ENCODE measurements around the gene RC3H2.
A peak's percentile ranks its signal among the peaks of the same experiment; 100 is the strongest.
"Not testable (repeated sequence)": the region's sequence is repeated elsewhere in the genome, so short reads cannot be mapped to it uniquely, and the experiment has no call there.

The RC3H2 gene

DNA sequence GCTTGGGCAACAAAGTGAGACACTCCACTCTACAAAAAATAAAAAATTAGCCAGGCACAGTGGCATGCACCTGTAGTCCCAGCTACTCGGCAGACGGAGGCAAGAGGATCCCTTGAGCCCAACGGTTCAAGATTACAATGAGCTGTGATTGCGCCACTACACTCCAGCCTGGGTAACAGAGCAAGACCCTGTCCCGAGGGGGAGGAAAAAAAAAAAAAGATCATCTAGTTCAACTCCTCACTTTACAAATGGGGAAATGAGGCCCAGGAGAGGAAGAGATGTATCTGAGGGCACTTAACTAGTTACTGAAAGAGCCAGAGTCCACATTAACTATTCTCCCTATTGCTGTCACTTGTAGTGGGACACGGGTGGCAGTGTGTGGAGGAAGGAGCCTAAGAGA is 90.6 kb downstream of the RC3H2 start:
- Histone ChIP-seq H3K36me3 (ENCODE audit: control insufficient read depth in 4 of 4, insufficient read depth in 4 of 4, low read length in 3 of 4) (peaks cover 0 to 8% (median 5%) of the 10 kb centered on the region in 4 experiments), H3K4me3 (ENCODE audit: control insufficient read depth in 1 of 7, extremely low read depth in 1 of 7, insufficient read depth in 4 of 7, low read depth in 2 of 7, low read length in 6 of 7) (no peak overlapping the region), H3K27ac (ENCODE audit: insufficient read depth in 1 of 2, low read depth in 1 of 2, low read length in 2 of 2, poor library complexity in 1 of 2, severe bottlenecking in 2 of 2) (no peak overlapping the region), H3K9me3 (ENCODE audit: control extremely low read depth in 1 of 5, control insufficient read depth in 4 of 5, insufficient read depth in 2 of 5, low read depth in 1 of 5, low read length in 4 of 5) (no peaks in the 10 kb centered on the region), H3K4me1 (ENCODE audit: control extremely low read depth in 1 of 4, control insufficient read depth in 4 of 4, insufficient read depth in 4 of 4, low read length in 3 of 4) (peaks cover 6 to 30% (median 17%) of the 10 kb centered on the region in 4 experiments), H3K27me3 (replicated peaks in 2 of 5; ENCODE audit: control insufficient read depth in 4 of 5, insufficient read depth in 5 of 5, low read length in 4 of 5) (no peaks in the 10 kb centered on the region)
- ChIA-PET POLR2A (no interaction called here), CTCF (interaction anchor here (0.5 to 2.0 kb wide), 3 partner anchors 19 to 715 kb away, joined by 3 to 5 read pairs (median 3); no protein-coding TSS in a partner anchor)
- peak in 2 of 3 donors; percentile 12 to 19 for DNase-seq
- 75% methylated on average over 2 of the region's 6 CpGs for WGBS (ENCODE audit: insufficient coverage)

DNA sequence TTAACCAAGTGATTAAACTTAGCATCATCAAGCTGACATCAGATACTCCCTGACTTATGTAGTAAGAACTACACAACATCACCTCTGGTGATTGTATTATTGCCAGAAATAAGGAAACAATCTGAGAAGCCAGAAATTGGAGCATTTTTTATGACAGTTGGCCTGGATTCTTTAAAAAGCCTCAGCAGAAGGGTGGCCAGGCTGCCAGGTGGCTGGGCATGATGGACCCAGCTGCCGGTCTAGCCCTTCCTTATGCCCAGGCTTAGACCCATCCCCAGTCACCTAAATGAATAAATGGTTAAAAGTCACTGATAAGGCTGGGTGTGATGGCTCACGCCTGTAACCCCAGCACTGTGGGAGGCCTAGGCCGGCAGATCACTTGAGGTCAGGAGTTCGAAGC is 92.4 kb downstream of the RC3H2 start:
- ChIA-PET CTCF (interaction anchor here (6.7 kb wide), 1 partner anchor 349 kb away, joined by 57 read pairs; no protein-coding TSS in a partner anchor), POLR2A (no interaction called here)
- Histone ChIP-seq H3K27ac (ENCODE audit: insufficient read depth in 1 of 2, low read depth in 1 of 2, low read length in 2 of 2, poor library complexity in 1 of 2, severe bottlenecking in 2 of 2) (no peak overlapping the region), H3K4me3 (ENCODE audit: control insufficient read depth in 1 of 7, extremely low read depth in 1 of 7, insufficient read depth in 4 of 7, low read depth in 2 of 7, low read length in 6 of 7) (no peak overlapping the region), H3K27me3 (replicated peaks in 2 of 5; ENCODE audit: control insufficient read depth in 4 of 5, insufficient read depth in 5 of 5, low read length in 4 of 5) (no peaks in the 10 kb centered on the region), H3K4me1 (ENCODE audit: control extremely low read depth in 1 of 4, control insufficient read depth in 4 of 4, insufficient read depth in 4 of 4, low read length in 3 of 4) (peaks cover 6 to 30% (median 22%) of the 10 kb centered on the region in 4 experiments), H3K36me3 (ENCODE audit: control insufficient read depth in 4 of 4, insufficient read depth in 4 of 4, low read length in 3 of 4) (peaks cover 0 to 5% (median 4%) of the 10 kb centered on the region in 4 experiments), H3K9me3 (ENCODE audit: control extremely low read depth in 1 of 5, control insufficient read depth in 4 of 5, insufficient read depth in 2 of 5, low read depth in 1 of 5, low read length in 4 of 5) (no peaks in the 10 kb centered on the region)
- no peak for DNase-seq
- WGBS (ENCODE audit: insufficient coverage) = 100% methylated on average over 1 of the region's 4 CpGs

DNA sequence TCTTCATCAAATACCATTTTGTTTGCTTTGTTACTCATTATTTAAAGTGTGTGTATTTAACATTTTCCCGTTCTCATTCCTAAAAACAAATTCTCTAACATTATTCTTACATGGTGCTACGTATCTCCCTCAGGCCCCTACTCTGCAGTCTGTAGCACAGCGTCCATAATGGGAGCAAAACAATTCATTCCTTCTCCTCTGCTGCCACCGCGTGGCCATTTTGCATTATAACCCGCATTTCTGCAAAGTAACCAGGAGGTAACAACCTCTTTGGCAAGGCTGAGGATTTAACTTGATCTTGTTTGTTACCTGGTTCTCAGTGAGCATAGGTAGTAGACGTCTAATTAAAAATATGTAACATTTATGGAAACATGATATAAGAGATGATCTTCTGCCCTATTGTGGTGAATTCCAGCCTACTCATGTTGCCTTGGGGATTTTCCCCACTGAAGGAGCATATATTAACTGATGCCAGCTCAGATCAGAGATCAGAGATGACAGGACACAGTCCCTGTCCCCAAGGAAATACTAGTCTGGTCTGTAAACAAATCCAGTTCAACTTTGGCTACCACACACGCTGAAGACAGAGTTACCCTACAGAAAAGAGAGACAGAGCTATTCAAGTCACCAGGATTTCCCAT is 94.7 kb downstream of the RC3H2 start:
- H3K27me3 ChIP-seq (replicated peaks in 2 of 5; ENCODE audit: control insufficient read depth in 4 of 5, insufficient read depth in 5 of 5, low read length in 4 of 5) = no peaks in the 10 kb centered on the region
- H3K4me1 ChIP-seq (ENCODE audit: control extremely low read depth in 1 of 4, control insufficient read depth in 4 of 4, insufficient read depth in 4 of 4, low read length in 3 of 4) = peaks cover 2 to 14% (median 7%) of the 10 kb centered on the region in 4 experiments
- POLR2A ChIA-PET = no interaction called here
- peaks cover 0 to 4% (median 0%) of the 10 kb centered on the region in 5 experiments for H3K9me3 ChIP-seq (ENCODE audit: control extremely low read depth in 1 of 5, control insufficient read depth in 4 of 5, insufficient read depth in 2 of 5, low read depth in 1 of 5, low read length in 4 of 5)
- CTCF ChIA-PET = interaction anchor here (0.8 to 6.7 kb wide), 12 partner anchors 9 to 737 kb away, joined by 3 to 57 read pairs (median 4); no protein-coding TSS in a partner anchor
- no peaks in the 10 kb centered on the region for H3K36me3 ChIP-seq (ENCODE audit: control insufficient read depth in 4 of 4, insufficient read depth in 4 of 4, low read length in 3 of 4)
- peak; percentile 79 to 91 (median 85) for DNase-seq
- no peak overlapping the region for H3K4me3 ChIP-seq (ENCODE audit: control insufficient read depth in 1 of 7, extremely low read depth in 1 of 7, insufficient read depth in 4 of 7, low read depth in 2 of 7, low read length in 6 of 7)
- 8% methylated on average over 2 of the region's 8 CpGs for WGBS (ENCODE audit: insufficient coverage)
- no peak overlapping the region for H3K27ac ChIP-seq (ENCODE audit: insufficient read depth in 1 of 2, low read depth in 1 of 2, low read length in 2 of 2, poor library complexity in 1 of 2, severe bottlenecking in 2 of 2)

DNA sequence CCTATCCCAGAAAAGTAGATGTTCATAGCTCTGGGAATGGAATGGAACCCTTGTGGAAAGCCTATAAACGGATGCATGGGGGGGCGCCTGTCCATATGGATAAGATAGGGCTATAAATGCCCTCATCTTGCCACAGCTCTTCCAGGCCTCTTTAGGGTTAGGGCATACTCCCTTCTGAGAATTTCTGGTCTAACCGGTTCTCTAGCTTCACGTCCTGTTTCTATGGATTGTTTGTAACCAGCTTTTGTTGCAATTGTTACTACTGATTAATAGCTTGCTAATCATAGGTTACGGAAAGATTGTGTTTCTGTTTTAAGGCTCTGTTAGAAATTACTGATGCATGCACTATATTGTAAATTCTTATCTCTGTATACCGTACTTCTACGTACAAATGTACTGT is 95.9 kb downstream of the RC3H2 start:
- POLR2A ChIA-PET; H3K4me3 ChIP-seq (ENCODE audit: control insufficient read depth in 1 of 7, extremely low read depth in 1 of 7, insufficient read depth in 4 of 7, low read depth in 2 of 7, low read length in 6 of 7); H3K36me3 ChIP-seq (ENCODE audit: control insufficient read depth in 4 of 4, insufficient read depth in 4 of 4, low read length in 3 of 4); DNase-seq; H3K27ac ChIP-seq (ENCODE audit: insufficient read depth in 1 of 2, low read depth in 1 of 2, low read length in 2 of 2, poor library complexity in 1 of 2, severe bottlenecking in 2 of 2); H3K4me1 ChIP-seq (ENCODE audit: control extremely low read depth in 1 of 4, control insufficient read depth in 4 of 4, insufficient read depth in 4 of 4, low read length in 3 of 4); H3K27me3 ChIP-seq (replicated peaks in 2 of 5; ENCODE audit: control insufficient read depth in 4 of 5, insufficient read depth in 5 of 5, low read length in 4 of 5); H3K9me3 ChIP-seq (ENCODE audit: control extremely low read depth in 1 of 5, control insufficient read depth in 4 of 5, insufficient read depth in 2 of 5, low read depth in 1 of 5, low read length in 4 of 5): not testable (repeated sequence)
- CTCF ChIA-PET = interaction anchor here (1.0 to 6.7 kb wide), 6 partner anchors 345 to 1113 kb away, joined by 3 to 57 read pairs (median 6); no protein-coding TSS in a partner anchor
- WGBS (ENCODE audit: insufficient coverage) = 90% methylated on average over 2 of the region's 7 CpGs

DNA sequence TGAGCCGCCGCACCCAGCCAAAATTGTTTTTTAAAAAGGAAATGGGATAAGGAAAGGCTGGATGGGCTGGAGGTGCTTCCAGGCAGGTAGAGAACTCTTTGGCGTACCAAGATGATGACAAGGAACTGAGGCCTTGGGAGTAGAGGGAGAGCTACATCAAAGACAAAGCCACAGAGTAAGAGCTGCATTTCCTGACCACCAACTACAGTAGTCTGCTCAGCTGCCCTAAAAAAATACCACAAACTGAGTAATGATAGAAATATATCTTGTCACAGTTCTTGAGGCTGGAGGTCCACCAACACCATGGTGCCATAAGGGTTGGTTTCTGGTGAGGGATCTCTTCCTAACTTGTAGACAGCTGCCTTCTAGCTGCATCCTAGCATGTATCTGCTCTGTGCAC is 97.0 kb downstream of the RC3H2 start:
- 92% methylated on average over 3 of the region's 3 CpGs for WGBS (ENCODE audit: insufficient coverage)
- Histone ChIP-seq H3K27ac (ENCODE audit: insufficient read depth in 1 of 2, low read depth in 1 of 2, low read length in 2 of 2, poor library complexity in 1 of 2, severe bottlenecking in 2 of 2) (no peak overlapping the region), H3K9me3 (ENCODE audit: control extremely low read depth in 1 of 5, control insufficient read depth in 4 of 5, insufficient read depth in 2 of 5, low read depth in 1 of 5, low read length in 4 of 5) (peaks cover 0 to 4% (median 0%) of the 10 kb centered on the region in 5 experiments), H3K27me3 (replicated peaks in 2 of 5; ENCODE audit: control insufficient read depth in 4 of 5, insufficient read depth in 5 of 5, low read length in 4 of 5) (no peaks in the 10 kb centered on the region), H3K4me3 (ENCODE audit: control insufficient read depth in 1 of 7, extremely low read depth in 1 of 7, insufficient read depth in 4 of 7, low read depth in 2 of 7, low read length in 6 of 7) (no peak overlapping the region), H3K36me3 (ENCODE audit: control insufficient read depth in 4 of 4, insufficient read depth in 4 of 4, low read length in 3 of 4) (peaks cover 0 to 2% (median 0%) of the 10 kb centered on the region in 4 experiments), H3K4me1 (ENCODE audit: control extremely low read depth in 1 of 4, control insufficient read depth in 4 of 4, insufficient read depth in 4 of 4, low read length in 3 of 4) (peaks cover 0 to 7% (median 5%) of the 10 kb centered on the region in 4 experiments)
- CTCF ChIA-PET = interaction anchor here (1.0 to 6.7 kb wide), 5 partner anchors 344 to 1112 kb away, joined by 3 to 57 read pairs (median 10); no protein-coding TSS in a partner anchor
- peak in 2 of 3 donors; percentile 11 to 32 for DNase-seq
- POLR2A ChIA-PET = no interaction called here

DNA sequence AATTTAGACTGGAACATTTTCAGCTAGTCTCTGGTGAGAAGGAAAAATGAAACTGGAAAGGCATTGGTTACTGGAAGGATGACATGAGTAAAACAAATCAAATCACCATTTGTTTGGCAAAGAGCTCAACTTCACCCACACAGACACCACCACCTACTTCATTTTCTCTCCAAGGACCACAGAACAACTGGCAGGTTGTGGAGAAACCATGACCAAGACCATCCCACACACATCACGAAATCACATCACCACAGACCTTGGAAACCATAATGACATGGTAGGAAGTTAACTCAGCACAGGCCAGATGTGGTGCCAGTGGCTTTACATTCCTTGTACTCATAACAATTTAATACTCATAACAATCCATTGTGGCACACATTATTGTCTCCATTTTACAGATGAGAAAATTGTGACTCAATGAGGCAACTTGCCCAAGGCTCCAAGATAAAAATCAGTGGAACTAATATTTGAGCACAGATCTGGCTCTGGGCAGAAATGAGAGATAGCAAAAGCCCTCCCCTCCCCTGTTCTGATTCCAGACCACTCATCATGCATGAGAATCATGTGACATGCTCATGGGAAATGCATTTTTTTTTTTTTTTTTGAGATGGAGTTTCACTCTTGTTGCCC is 97.8 kb downstream of the RC3H2 start:
- peaks cover 0 to 2% (median 0%) of the 10 kb centered on the region in 4 experiments for H3K36me3 ChIP-seq (ENCODE audit: control insufficient read depth in 4 of 4, insufficient read depth in 4 of 4, low read length in 3 of 4)
- H3K27ac ChIP-seq (ENCODE audit: insufficient read depth in 1 of 2, low read depth in 1 of 2, low read length in 2 of 2, poor library complexity in 1 of 2, severe bottlenecking in 2 of 2) = no peak overlapping the region
- H3K27me3 ChIP-seq (replicated peaks in 2 of 5; ENCODE audit: control insufficient read depth in 4 of 5, insufficient read depth in 5 of 5, low read length in 4 of 5) = no peaks in the 10 kb centered on the region
- 100% methylated on average over 1 of the region's 1 CpG for WGBS (ENCODE audit: insufficient coverage)
- DNase-seq = peak in 2 of 3 donors; percentile 15 to 21
- no peak overlapping the region for H3K4me3 ChIP-seq (ENCODE audit: control insufficient read depth in 1 of 7, extremely low read depth in 1 of 7, insufficient read depth in 4 of 7, low read depth in 2 of 7, low read length in 6 of 7)
- ChIA-PET CTCF (interaction anchor here (2.8 to 6.7 kb wide), 2 partner anchors 343 to 709 kb away, joined by 13 to 57 read pairs; no protein-coding TSS in a partner anchor), POLR2A (no interaction called here)
- H3K9me3 ChIP-seq (ENCODE audit: control extremely low read depth in 1 of 5, control insufficient read depth in 4 of 5, insufficient read depth in 2 of 5, low read depth in 1 of 5, low read length in 4 of 5) = peaks cover 0 to 4% (median 0%) of the 10 kb centered on the region in 5 experiments
- H3K4me1 ChIP-seq (ENCODE audit: control extremely low read depth in 1 of 4, control insufficient read depth in 4 of 4, insufficient read depth in 4 of 4, low read length in 3 of 4) = peaks cover 0 to 7% (median 5%) of the 10 kb centered on the region in 4 experiments

DNA sequence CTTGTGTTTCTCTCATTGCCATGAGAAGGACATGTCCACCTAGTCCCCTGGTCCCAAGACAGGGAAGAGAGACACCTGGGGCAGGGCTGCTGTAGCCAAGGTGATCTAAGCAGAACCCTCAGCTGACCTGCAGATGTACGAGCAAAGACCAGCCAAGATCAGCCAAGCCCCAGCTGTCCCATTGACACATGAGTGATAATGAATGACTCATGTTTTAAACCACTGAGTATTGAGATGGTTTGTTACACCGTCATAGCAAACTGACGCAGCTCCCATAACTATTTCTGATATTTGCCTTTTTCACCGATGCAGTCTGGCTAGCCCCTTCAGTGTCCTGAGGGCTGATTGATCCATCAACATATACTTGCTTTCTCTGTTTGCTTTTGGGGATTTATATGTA is 98.5 kb downstream of the RC3H2 start:
- H3K4me3 ChIP-seq (ENCODE audit: control insufficient read depth in 1 of 7, extremely low read depth in 1 of 7, insufficient read depth in 4 of 7, low read depth in 2 of 7, low read length in 6 of 7) = no peak overlapping the region
- WGBS (ENCODE audit: insufficient coverage) = no CpG with 5 or more reads among the region's 4 CpGs
- DNase-seq = no peak
- peaks cover 0 to 2% (median 0%) of the 10 kb centered on the region in 4 experiments for H3K36me3 ChIP-seq (ENCODE audit: control insufficient read depth in 4 of 4, insufficient read depth in 4 of 4, low read length in 3 of 4)
- H3K27me3 ChIP-seq (replicated peaks in 2 of 5; ENCODE audit: control insufficient read depth in 4 of 5, insufficient read depth in 5 of 5, low read length in 4 of 5) = no peaks in the 10 kb centered on the region
- CTCF ChIA-PET = interaction anchor here (2.8 to 6.7 kb wide), 2 partner anchors 342 to 709 kb away, joined by 13 to 57 read pairs; no protein-coding TSS in a partner anchor
- H3K27ac ChIP-seq (ENCODE audit: insufficient read depth in 1 of 2, low read depth in 1 of 2, low read length in 2 of 2, poor library complexity in 1 of 2, severe bottlenecking in 2 of 2) = no peak overlapping the region
- peaks cover 0 to 7% (median 5%) of the 10 kb centered on the region in 4 experiments for H3K4me1 ChIP-seq (ENCODE audit: control extremely low read depth in 1 of 4, control insufficient read depth in 4 of 4, insufficient read depth in 4 of 4, low read length in 3 of 4)
- peaks cover 0 to 4% (median 0%) of the 10 kb centered on the region in 5 experiments for H3K9me3 ChIP-seq (ENCODE audit: control extremely low read depth in 1 of 5, control insufficient read depth in 4 of 5, insufficient read depth in 2 of 5, low read depth in 1 of 5, low read length in 4 of 5)
- POLR2A ChIA-PET = no interaction called here

Data from common myeloid progenitor, CD34-positive (primary cell).